ENCODE data around the gene SNCG. TPM values are rescaled to one million over a fixed set of nuclear protein-coding genes. Genes with fewer than 3 reads are reported as not detected.
A peak's percentile ranks its signal among the peaks of the same experiment; 100 is the strongest.
"Not testable (repeated sequence)": the region's sequence is repeated elsewhere in the genome, so short reads cannot be mapped to it uniquely, and the experiment has no call there.

SNCG gene
- total RNA-seq, 1 donor from 2014 or later = not detected

DNA sequence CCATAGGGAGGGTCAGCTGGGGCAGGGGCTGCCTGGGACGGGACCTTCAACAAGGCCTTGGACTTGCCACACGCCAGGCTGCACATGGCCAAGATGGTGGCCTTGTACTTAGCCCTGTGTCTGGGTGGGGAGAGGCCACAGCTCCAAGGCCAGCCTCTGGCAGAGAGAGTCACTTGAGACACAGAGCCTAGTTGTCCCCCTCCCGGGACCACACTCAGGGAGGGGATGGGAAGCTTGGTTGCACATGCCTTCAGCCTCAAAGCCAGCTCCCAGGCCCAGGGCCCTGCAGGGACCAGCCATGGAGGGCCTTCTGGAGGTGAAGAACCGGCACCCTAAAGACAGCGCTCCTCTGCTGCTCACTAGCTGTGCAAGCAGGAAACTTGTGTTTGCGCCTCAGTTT is 17.7 kb upstream of the SNCG start:
- H3K36me3 Mint-ChIP-seq (ENCODE audit: low read depth) = no peaks in the 10 kb centered on the region
- no peak overlapping the region for H3K4me3 Mint-ChIP-seq (ENCODE audit: low read depth)
- H3K27me3 Mint-ChIP-seq (ENCODE audit: low read depth) = no peaks in the 10 kb centered on the region
- DNase-seq (ENCODE audit: low spot score) = no peak
- no peaks in the 10 kb centered on the region for H3K9me3 Mint-ChIP-seq
- H3K4me1 Mint-ChIP-seq (ENCODE audit: low read depth) = peaks cover 2% of the 10 kb centered on the region
- no peak overlapping the region for H3K27ac Mint-ChIP-seq
- intact Hi-C loops (cut with micrococcal nuclease) = no loop called here

GRCh38 chr10:86941426-86941825 is 17.0 kb upstream of the SNCG start:
- no peaks in the 10 kb centered on the region for H3K9me3 Mint-ChIP-seq
- DNase-seq (ENCODE audit: low spot score) = no peak
- peaks cover 2% of the 10 kb centered on the region for H3K4me1 Mint-ChIP-seq (ENCODE audit: low read depth)
- no peak overlapping the region for H3K4me3 Mint-ChIP-seq (ENCODE audit: low read depth)
- no peaks in the 10 kb centered on the region for H3K36me3 Mint-ChIP-seq (ENCODE audit: low read depth)
- no peaks in the 10 kb centered on the region for H3K27me3 Mint-ChIP-seq (ENCODE audit: low read depth)
- no peak overlapping the region for H3K27ac Mint-ChIP-seq
- intact Hi-C loops (cut with micrococcal nuclease) = no loop called here

DNA sequence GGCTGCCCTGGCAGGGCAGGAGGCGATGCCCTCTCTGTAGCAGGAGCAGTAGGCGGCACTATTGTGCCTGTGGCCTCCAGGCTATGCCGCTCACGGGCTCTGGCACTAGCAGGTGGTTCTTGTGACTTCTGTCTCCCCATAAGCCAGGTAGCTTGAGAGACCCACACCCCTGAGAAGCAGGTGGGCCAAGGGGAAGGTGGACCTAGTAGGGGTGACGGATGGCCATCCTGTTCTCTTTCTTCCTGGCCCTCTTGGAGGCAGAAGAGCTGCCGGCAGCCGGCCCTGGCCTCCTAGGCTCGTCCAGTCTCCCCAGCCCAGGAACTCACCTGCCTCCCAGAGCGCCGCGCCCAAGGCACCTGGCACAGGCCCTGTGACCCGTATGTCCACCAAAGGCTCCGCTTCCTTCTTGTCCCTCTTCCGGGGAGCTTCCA is 16.4 kb upstream of the SNCG start:
- H3K4me3 Mint-ChIP-seq (ENCODE audit: low read depth) = no peak overlapping the region
- H3K9me3 Mint-ChIP-seq = no peaks in the 10 kb centered on the region
- DNase-seq (ENCODE audit: low spot score) = no peak
- H3K27me3 Mint-ChIP-seq (ENCODE audit: low read depth) = peaks cover 5% of the 10 kb centered on the region
- H3K4me1 Mint-ChIP-seq (ENCODE audit: low read depth) = peaks cover 2% of the 10 kb centered on the region
- H3K36me3 Mint-ChIP-seq (ENCODE audit: low read depth) = no peaks in the 10 kb centered on the region
- no peak overlapping the region for H3K27ac Mint-ChIP-seq
- intact Hi-C loops (cut with micrococcal nuclease) = no loop called here

GRCh38 chr10:86942441-86943315 is 15.7 kb upstream of the SNCG start:
- Mint-ChIP-seq H3K27ac (no peak overlapping the region), H3K27me3 (ENCODE audit: low read depth) (peaks cover 7% of the 10 kb centered on the region), H3K4me3 (ENCODE audit: low read depth) (no peak overlapping the region), H3K36me3 (ENCODE audit: low read depth) (no peaks in the 10 kb centered on the region), H3K9me3 (no peaks in the 10 kb centered on the region), H3K4me1 (ENCODE audit: low read depth) (peaks cover 2% of the 10 kb centered on the region)
- DNase-seq (ENCODE audit: low spot score) = no peak
- intact Hi-C loops (cut with micrococcal nuclease) = no loop called here

DNA sequence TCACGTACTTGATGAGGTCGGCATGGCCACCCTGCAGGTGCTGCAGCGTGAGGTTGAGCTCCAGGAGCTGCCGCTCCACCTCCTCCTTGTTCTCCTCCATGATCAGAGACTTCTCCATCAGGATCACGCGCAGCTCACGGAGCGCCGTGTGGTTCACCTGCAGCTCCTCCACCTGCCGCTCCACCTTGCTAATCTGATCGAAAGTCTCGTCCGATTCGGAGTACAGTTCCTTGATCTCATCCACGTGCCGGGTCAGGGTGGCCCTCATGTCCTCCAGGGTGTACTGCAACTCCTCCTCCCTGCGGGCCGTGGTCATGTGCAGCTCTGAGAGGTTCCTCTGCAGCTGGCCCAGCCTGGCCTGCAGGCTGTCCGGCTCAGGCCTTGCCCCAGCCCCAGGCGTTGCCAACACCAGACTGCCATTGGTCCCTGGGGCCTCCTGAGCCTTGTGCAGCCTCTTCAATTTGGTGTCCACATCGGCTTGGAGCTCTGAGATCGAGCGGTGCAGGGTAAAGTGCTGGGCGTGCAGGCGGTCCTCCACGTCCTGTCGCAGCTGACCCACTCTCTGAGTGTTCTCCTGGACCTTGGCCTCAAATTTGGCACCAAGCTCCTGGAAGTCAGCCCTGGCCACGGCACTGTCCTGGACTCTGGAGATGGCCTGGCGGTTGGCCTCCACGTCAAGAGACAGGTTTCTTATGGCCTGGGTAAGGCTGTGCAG is 14.9 kb upstream of the SNCG start:
- no peak for DNase-seq (ENCODE audit: low spot score)
- H3K4me3 Mint-ChIP-seq (ENCODE audit: low read depth) = no peak overlapping the region
- intact Hi-C loops (cut with micrococcal nuclease) = no loop called here

DNA sequence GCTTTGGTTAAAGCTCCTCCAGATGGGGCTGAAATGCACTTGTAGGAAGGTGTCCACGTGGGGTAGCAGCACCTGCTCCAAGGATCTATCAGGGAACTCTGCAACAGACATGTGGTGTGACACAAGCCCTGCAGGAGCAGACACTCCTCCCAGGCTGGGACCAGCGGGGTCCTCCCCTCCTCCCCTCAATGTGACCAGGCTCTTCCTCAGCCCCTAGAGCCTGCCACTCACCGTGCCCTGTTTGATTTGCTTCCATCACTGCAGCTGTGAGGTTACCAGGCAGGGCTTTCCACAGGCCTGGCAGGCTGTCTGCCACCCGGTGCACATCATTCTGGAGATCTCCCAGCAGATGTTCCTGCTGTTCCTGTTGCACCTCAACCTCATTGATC is 14.4 kb upstream of the SNCG start:
- Mint-ChIP-seq H3K4me1 (ENCODE audit: low read depth) (peaks cover 2% of the 10 kb centered on the region), H3K9me3 (no peaks in the 10 kb centered on the region), H3K36me3 (ENCODE audit: low read depth) (no peaks in the 10 kb centered on the region), H3K4me3 (ENCODE audit: low read depth) (no peak overlapping the region), H3K27me3 (ENCODE audit: low read depth) (peaks cover 10% of the 10 kb centered on the region), H3K27ac (no peak overlapping the region)
- intact Hi-C loops (cut with micrococcal nuclease) = no loop called here
- DNase-seq (ENCODE audit: low spot score) = no peak

More for the DNA sequence above, 14.9 kb upstream of the SNCG start:
- no peak overlapping the region for H3K27ac Mint-ChIP-seq
- H3K9me3 Mint-ChIP-seq = no peaks in the 10 kb centered on the region
- H3K36me3 Mint-ChIP-seq (ENCODE audit: low read depth) = no peaks in the 10 kb centered on the region
- peaks cover 2% of the 10 kb centered on the region for H3K4me1 Mint-ChIP-seq (ENCODE audit: low read depth)
- peaks cover 10% of the 10 kb centered on the region for H3K27me3 Mint-ChIP-seq (ENCODE audit: low read depth)

DNA sequence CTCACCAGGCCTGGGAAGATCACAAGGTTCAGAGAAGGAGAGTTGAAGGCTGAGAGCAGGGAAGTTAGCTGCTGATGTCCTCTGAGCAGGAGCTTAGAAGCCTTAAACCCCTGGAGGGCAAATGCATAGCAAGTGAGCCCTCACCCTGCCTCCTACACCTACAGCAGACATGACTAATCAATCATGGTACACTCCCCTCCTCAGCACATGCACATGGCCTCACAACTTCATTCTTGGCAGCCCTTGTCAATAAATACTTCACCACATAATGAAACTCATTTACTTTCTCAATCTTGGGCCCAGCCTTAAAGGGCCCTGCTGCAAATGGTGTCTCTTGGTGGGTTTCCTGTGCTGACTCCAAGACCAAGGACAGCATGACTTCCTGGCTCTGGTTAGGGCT is 13.9 kb upstream of the SNCG start:
- intact Hi-C loops (cut with micrococcal nuclease) = no loop called here
- no peak for DNase-seq (ENCODE audit: low spot score)
- H3K36me3 Mint-ChIP-seq (ENCODE audit: low read depth) = no peaks in the 10 kb centered on the region
- H3K4me1 Mint-ChIP-seq (ENCODE audit: low read depth) = peaks cover 1% of the 10 kb centered on the region
- H3K27me3 Mint-ChIP-seq (ENCODE audit: low read depth) = peaks cover 10% of the 10 kb centered on the region
- H3K9me3 Mint-ChIP-seq = no peaks in the 10 kb centered on the region
- H3K27ac Mint-ChIP-seq = no peak overlapping the region
- H3K4me3 Mint-ChIP-seq (ENCODE audit: low read depth) = no peak overlapping the region

DNA sequence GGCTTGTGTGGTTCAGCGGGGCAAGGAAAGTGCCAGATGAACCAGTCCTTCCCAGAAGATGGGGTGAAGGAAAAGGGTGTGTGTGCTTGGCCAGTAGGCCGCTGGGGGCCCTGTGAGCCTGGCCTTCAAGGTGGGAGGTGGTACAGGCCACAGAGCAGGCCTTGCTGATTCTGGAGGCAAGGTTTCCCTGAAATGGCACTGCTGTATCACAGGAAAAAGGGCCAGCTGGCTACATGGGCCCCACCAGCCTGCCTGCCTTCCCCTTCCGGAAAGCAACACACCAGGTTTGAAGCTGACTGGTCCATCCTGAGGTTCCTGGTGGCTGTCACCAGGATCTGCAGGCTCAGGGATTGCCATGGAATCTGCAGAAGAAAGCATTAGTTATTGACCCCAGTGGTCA is 13.5 kb upstream of the SNCG start:
- no peak for DNase-seq (ENCODE audit: low spot score)
- no peaks in the 10 kb centered on the region for H3K4me1 Mint-ChIP-seq (ENCODE audit: low read depth)
- intact Hi-C loops (cut with micrococcal nuclease) = no loop called here
- H3K27me3 Mint-ChIP-seq (ENCODE audit: low read depth) = peaks cover 10% of the 10 kb centered on the region
- H3K4me3 Mint-ChIP-seq (ENCODE audit: low read depth) = no peak overlapping the region
- no peak overlapping the region for H3K27ac Mint-ChIP-seq
- H3K36me3 Mint-ChIP-seq (ENCODE audit: low read depth) = no peaks in the 10 kb centered on the region
- H3K9me3 Mint-ChIP-seq = no peaks in the 10 kb centered on the region

DNA sequence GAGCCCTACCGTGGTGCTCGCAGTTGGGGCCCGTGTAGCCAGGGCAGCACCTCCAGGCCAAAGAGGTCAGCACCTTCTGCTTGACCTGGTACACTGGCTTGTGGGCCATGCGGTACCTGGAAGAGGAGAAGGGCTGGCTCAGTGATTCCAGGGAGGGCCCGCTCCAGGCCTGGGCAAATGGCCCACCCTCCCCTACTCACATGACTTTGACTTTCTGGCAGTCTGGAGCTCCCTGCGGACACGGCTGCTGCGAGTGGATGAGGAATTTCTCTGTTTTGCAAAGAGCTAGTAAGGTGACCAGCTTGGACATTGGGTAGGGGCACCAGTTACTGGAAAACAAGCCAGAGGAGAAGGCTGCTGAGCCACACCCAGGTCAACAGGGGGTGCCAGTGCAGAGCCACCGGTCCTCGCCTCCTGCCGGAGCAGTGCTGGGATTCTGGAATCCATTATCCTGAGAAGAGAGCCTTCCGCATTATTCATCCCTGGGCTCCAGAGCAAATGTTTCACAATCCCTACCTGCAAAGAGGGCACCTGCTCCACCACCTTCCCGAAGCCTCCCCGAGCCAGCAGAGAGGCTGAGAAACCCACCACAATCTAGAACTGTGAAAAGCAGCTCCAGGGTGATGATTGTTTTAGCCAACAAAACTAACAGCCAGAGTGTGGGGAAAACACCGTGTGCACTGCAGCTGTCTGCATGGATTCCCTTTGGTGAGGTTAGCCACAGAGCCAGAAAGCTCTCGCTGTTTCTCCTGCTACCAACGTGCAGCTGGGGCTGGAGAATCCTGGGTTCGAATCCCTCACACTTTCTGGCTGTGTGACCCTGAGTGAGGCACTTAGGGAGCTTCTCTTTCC is 12.8 kb upstream of the SNCG start:
- H3K4me3 Mint-ChIP-seq (ENCODE audit: low read depth) = no peak overlapping the region
- H3K4me1 Mint-ChIP-seq (ENCODE audit: low read depth) = peaks cover 4% of the 10 kb centered on the region
- DNase-seq (ENCODE audit: low spot score) = no peak
- no peaks in the 10 kb centered on the region for H3K9me3 Mint-ChIP-seq
- intact Hi-C loops (cut with micrococcal nuclease) = no loop called here
- peaks cover 10% of the 10 kb centered on the region for H3K27me3 Mint-ChIP-seq (ENCODE audit: low read depth)
- no peak overlapping the region for H3K27ac Mint-ChIP-seq
- H3K36me3 Mint-ChIP-seq (ENCODE audit: low read depth) = no peaks in the 10 kb centered on the region

- Mint-ChIP-seq H3K4me3 (ENCODE audit: low read depth) (no peak overlapping the region), H3K27me3 (ENCODE audit: low read depth) (peaks cover 10% of the 10 kb centered on the region), H3K27ac (no peak overlapping the region), H3K4me1 (ENCODE audit: low read depth) (peaks cover 5% of the 10 kb centered on the region), H3K9me3 (no peaks in the 10 kb centered on the region), H3K36me3 (ENCODE audit: low read depth) (no peaks in the 10 kb centered on the region)
- intact Hi-C loops (cut with micrococcal nuclease) = no loop called here
- no peak for DNase-seq (ENCODE audit: low spot score)
Observed at GRCh38 chr10:86946213-86947155, 11.9 kb upstream of the SNCG start.

DNA sequence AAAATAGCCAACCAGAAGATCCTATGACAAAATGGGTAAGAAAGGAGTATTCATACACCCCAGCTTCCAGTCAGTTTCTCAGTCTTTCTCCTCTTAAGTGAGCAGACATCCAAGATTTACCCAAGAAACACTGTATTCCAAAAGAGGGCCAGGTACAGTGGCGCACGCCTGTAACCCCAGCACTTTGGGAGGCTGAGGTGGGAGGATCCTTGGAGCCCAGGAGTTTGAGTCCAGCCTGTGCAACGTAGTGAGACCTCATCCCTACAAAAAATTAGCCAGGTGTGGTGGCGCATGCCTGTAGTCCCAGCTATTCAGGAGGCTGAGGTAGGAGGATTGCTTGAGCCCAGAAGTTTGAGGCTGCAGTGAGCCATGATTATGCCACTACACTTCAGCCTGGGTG is 10.6 kb upstream of the SNCG start:
- H3K36me3 Mint-ChIP-seq (ENCODE audit: low read depth); H3K27ac Mint-ChIP-seq; DNase-seq (ENCODE audit: low spot score); H3K4me1 Mint-ChIP-seq (ENCODE audit: low read depth); H3K27me3 Mint-ChIP-seq (ENCODE audit: low read depth); H3K4me3 Mint-ChIP-seq (ENCODE audit: low read depth); intact Hi-C loops (cut with micrococcal nuclease): not testable (repeated sequence)
- peaks cover 10% of the 10 kb centered on the region for H3K9me3 Mint-ChIP-seq

DNA sequence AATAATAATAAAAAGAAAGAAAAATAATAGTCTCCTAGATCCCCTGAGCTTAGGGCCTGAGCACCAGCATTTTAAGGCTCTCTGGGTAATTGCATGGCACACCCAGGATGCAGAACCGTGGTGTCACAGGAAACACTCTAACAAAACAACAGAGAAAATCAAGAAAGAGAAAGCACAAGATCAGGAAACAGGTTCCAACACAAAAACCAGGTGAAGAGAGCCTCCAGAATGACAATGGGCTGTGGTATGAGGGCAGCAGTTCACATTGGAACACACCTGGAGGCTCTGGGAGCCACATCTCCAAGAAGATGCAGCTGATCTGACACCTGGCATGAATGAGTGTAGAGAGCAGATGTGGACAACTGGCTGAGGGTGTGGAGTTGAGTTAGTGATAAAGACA is 8.1 kb upstream of the SNCG start:
- Mint-ChIP-seq H3K4me1 (ENCODE audit: low read depth) (peaks cover 5% of the 10 kb centered on the region), H3K4me3 (ENCODE audit: low read depth) (no peak overlapping the region), H3K27ac (peak overlapping the region; percentile 9), H3K9me3 (peaks cover 10% of the 10 kb centered on the region), H3K27me3 (ENCODE audit: low read depth) (peaks cover 10% of the 10 kb centered on the region), H3K36me3 (ENCODE audit: low read depth) (no peaks in the 10 kb centered on the region)
- DNase-seq (ENCODE audit: low spot score) = no peak
- intact Hi-C loops (cut with micrococcal nuclease) = no loop called here
